IPS-NIHi7 (cell line): ENCODE data around the gene NEURL2.

Experiments
- DNase-seq: peaks from one replicate; pipeline ENCODE4 v3.0.0; 2012; ENCODE audit warnings: mixed read lengths; ENCODE audit errors: extremely low spot score

NEURL2 gene

DNA sequence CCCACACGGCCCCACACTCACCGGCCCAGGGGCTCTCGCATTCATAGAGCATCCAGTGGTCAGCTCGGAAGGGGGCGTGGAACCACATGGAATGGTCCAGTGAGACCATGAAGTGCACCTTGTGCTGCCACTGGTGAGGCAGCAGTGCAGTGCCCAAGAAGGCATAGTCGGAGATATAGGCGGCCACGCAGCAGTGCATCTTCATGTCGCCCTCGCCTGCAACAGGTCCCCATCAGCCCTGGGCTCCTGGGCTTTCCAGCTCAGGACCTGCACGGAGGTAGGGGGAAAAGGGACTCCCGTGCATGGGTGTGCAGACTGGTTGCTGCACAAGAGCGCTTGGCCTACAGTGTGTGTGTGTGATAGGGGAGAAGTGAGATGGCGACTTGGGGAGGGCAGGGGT, 47.5 kb downstream of the NEURL2 start:
- DNase-seq: no peak

DNA sequence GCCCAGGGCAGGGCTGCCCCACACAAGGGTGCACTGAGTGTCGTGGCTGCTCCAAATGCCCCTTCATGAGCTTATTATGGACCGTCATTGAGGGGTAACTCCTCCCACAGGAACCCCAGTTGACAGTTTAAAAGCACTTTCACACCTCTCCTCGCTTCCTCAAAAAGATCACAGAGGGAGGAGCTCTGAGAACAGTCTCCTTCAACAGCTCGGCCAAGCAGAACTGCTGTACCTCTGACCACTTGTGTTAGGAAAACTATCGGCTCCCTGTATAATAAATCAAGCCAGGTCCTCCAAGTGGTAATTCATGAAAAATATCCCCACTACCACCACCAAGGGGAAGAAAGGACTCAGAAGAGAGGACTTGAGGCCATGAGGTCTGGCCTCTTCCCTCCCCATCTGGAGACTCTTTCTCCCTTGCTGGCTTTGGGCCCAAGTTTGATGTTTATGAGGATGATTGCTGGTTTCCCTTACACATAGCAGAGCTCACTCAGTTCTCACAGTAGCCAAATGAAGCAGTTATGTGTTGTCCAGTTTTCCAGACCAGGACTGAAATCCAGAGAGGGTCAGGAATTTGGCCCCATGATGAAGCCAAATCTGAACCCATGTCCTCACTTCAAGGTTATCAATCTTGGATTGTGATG, 48.7 kb downstream of the NEURL2 start:
- DNase-seq: no peak

- no peak for DNase-seq
Observed at GRCh38 chr20:45841407-45842129, 49.4 kb downstream of the NEURL2 start.

DNA sequence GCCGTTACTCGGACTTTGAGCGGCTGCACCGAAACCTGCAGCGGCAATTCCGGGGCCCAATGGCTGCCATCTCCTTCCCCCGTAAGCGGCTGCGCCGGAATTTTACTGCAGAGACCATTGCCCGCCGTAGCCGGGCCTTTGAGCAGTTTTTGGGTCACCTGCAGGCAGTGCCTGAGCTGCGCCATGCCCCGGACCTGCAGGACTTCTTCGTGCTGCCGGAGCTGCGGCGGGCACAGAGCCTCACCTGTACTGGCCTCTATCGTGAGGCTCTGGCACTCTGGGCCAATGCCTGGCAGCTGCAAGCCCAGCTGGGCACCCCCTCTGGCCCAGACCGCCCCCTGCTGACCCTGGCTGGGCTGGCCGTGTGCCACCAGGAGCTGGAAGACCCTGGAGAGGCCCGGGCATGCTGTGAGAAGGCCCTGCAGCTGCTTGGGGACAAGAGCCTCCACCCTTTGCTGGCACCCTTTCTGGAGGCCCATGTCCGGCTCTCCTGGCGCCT, 50.3 kb downstream of the NEURL2 start:
- no peak for DNase-seq
